Measurements from ENCODE around the gene POU2AF2. TPM values are rescaled to one million over a fixed set of nuclear protein-coding genes. Genes with fewer than 3 reads are reported as not detected.

The POU2AF2 gene
- total and polyA plus RNA-seq, 2 of the 8 experiments (the other 6 are each of a cell fraction or from before 2014, with no cell fraction given), result not detected

- TF ChIP-seq SRF (IDR thresholded peaks at IDR 0.05; ENCODE audit: low read depth, low read length), result no peak
- TF ChIP-seq, protein P1, sequence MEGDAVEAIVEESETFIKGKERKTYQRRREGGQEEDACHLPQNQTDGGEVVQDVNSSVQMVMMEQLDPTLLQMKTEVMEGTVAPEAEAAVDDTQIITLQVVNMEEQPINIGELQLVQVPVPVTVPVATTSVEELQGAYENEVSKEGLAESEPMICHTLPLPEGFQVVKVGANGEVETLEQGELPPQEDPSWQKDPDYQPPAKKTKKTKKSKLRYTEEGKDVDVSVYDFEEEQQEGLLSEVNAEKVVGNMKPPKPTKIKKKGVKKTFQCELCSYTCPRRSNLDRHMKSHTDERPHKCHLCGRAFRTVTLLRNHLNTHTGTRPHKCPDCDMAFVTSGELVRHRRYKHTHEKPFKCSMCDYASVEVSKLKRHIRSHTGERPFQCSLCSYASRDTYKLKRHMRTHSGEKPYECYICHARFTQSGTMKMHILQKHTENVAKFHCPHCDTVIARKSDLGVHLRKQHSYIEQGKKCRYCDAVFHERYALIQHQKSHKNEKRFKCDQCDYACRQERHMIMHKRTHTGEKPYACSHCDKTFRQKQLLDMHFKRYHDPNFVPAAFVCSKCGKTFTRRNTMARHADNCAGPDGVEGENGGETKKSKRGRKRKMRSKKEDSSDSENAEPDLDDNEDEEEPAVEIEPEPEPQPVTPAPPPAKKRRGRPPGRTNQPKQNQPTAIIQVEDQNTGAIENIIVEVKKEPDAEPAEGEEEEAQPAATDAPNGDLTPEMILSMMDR (IDR thresholded peaks at IDR 0.05; ENCODE audit: control extremely low read depth in 1 of 3, insufficient read depth in 1 of 3, low read depth in 1 of 3, low read length in 3 of 3), result no peak
- TF ChIP-seq RAD21 (IDR thresholded peaks at IDR 0.05 in 1 of 2, conservative IDR thresholded peaks at IDR 0.05 in 1 of 2; ENCODE audit: low read depth in 2 of 2, low read length in 2 of 2), result no peak
Measured at GRCh38 chr11:111300569-111300968, 55.0 kb downstream of the POU2AF2 start (continued).

All from H1 (cell line).